ENCODE results near the gene ZDBF2.

GRCh38 chr2:206274434-206275311 lies at the start of gene ZDBF2:
- TF ChIP-seq CTCF (IDR thresholded peaks at IDR 0.05) (no peak), POLR2A (IDR thresholded peaks at IDR 0.05) (no peak), POLR2AphosphoS5 (IDR thresholded peaks at IDR 0.05) (no peak), EP300 (IDR thresholded peaks at IDR 0.05) (no peak)

Data from suprapubic skin (tissue), 4 donors.